Adipose tissue (tissue), 3 donors: ENCODE results near the gene TRIM22. TPM values are rescaled to one million over a fixed set of nuclear protein-coding genes. Genes with fewer than 3 reads are reported as not detected.
"Not testable (repeated sequence)": the region's sequence is repeated elsewhere in the genome, so short reads cannot be mapped to it uniquely, and the experiment has no call there.

Experiments
- H3K27ac ChIP-seq: one replicate; pipeline ENCODE4 v1.5.1; 2013; ENCODE audit warnings: low read depth, low read length
- WGBS, 3 donors: extraction: QIAGEN DNeasy Blood & Tissue Kit; methylation state at CpG; one replicate each; pipeline ENCODE4 v1.1.7; 2013; 5-methylcytosine and 5-hydroxymethylcytosine counted together
- polyA plus RNA-seq, 3 donors: library from polyadenylated mRNA; stranded (reverse); fragments of 200-250 nt; gene quantifications; one replicate each; pipeline ENCODE4 v1.2.3, GENCODE V29; 2013
- donor health status: healthy with polysubstance abuse.
- donor health status: Bipolar disorder and iron deficiency.
- donor health status: healthy.

TRIM22 gene
- polyA plus RNA-seq, 3 donors: 8.3 to 43.7 (median 22.8) TPM

DNA sequence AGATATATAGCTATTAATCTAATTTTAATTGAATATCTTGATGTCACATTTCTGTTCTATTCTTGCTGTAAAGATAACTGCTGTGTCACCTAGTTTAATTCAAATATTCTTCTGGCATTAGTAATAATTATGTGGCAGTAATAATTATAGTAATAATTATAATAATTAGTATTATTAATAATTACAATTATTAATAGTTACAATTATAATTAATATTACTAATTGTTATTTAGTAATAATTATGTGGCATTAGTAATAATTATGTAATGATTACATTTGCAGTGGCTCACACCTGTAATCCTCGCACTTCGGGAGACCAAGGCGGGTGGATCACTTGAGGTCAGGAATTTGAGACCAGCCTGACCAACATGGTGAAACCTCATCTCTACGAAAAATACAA lies 3.2 kb upstream of the TRIM22 start:
- 96 to 98% (median 97%) methylated on average over 4 of the region's 4 CpGs for WGBS, 3 donors
- H3K27ac ChIP-seq: no peak overlapping the region

DNA sequence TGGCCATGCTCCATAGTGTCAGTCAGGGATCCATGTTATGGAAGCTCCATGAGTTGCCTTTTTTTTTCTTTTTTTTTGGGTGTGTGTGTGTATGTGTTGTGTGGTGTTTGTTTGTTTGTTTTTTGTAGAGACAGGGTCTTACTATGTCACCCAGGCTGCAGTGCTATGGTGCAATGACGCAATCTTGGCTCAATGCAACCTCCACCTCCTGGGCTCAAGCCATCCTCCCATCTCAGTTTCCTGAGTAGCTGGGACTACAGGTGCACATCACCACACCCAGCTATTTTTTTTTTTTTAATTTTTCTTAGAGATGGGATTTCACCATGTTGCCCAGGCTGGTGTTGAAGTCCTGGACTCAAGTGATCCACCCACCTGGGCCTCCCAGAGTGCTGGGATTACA lies 1.1 kb upstream of the TRIM22 start:
- H3K27ac ChIP-seq: no peak overlapping the region
- 84 to 100% (median 95%) methylated on average over 1 of the region's 1 CpG for WGBS, 3 donors

DNA sequence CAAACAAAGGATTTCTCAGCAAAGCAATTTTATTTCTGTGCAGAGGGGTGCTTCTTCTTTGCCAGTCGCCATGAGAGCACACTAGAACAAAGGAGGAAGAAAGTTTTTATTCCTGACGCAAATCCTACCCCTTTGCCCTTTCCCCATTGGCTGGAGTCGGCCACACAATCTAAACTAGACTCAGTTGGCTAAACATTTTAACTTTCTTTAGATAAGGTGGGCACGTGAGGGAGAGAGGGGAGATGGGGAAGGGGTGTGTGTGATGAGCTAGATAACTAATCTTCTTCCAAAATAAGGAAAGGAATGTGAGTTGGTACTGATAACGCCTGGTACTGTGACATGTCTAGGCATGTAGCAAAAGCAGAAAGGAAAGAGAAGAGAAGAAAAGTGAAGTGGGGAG lies 626 bp downstream of the TRIM22 start:
- 2 to 49% (median 3%) methylated on average over 5 of the region's 5 CpGs for WGBS, 3 donors
- H3K27ac ChIP-seq: peak overlapping the region; percentile 14

DNA sequence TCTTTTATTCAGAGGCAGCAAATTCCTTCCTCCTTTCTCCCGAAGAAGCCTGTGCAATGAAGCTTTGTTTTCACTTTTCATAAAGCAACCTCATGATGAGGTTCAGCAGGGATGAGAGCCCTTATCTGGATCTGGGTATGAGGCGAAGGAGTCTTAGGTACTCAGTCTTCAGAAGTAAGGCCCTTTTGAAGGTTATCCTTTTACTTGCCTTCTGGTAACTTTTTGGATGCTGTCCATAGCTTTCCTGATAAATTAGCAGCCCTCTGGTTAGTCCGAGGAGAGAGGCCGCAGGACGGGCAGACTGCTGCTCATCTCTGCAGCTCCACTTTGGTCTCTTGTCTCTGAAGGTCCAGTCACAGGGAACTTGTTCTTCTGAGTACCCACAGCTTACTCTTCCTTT lies 1.1 kb downstream of the TRIM22 start:
- H3K27ac ChIP-seq: no peak overlapping the region
- WGBS, 3 donors: 3 to 49% (median 8%) methylated on average over 5 of the region's 5 CpGs

DNA sequence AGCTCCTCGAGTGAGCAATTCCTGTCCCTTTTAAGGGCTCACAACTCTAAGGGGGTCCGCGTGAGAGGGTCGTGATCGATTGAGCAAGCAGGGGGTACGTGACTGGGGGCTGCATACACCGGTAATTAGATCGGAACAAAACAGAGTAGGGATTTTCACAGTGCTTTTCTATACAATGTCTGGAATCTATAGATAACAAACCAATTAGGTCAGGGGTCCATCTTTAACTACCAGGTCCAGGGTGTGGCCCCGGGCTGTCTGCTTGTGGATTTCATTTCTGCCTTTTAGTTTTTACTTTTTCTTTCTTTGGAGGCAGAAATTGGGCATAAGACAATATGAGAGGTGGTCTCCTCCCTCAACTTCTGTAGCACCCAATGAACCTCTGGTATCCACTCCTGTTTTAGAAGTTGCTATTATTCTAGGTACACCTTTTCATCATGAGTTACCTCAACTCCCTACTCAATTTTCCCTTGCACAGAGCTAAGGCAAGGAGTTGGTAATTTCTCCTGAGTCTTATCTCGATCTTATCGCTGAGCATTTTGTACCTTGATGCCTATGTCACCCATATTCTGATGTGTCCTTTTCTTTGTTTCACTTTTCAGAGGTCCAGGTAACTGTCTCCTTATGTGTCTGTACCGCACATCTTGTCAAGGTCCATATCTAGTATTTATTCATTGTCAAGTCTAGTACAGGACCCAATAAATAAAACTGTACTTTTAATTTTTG lies 1.8 kb downstream of the TRIM22 start:
- WGBS, 3 donors: 33 to 82% (median 35%) methylated on average over 12 of the region's 12 CpGs
- H3K27ac ChIP-seq: not testable (repeated sequence)

DNA sequence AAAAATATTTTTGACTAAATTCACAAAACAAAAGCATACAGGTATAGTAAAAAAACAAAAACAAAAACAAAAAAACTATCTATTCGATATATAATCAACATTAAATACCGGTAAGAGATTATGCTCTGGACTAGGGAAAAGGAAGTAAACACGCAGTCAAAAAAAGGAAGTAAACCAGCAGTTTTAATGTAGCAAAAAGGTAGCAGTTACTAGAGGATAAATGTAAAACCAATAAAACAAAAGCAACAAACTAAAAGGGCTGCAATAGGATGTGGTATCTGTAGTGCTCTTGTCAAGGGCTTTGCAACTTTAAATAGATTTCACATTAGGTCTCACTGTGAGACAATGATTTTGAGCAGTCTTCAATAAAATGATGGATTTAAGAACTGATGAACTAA lies 2.4 kb downstream of the TRIM22 start:
- whole genome bisulfite sequencing, 3 donors: 36 to 74% (median 40%) methylated on average over 3 of the region's 3 CpGs
- H3K27ac ChIP-seq: no peak overlapping the region

DNA sequence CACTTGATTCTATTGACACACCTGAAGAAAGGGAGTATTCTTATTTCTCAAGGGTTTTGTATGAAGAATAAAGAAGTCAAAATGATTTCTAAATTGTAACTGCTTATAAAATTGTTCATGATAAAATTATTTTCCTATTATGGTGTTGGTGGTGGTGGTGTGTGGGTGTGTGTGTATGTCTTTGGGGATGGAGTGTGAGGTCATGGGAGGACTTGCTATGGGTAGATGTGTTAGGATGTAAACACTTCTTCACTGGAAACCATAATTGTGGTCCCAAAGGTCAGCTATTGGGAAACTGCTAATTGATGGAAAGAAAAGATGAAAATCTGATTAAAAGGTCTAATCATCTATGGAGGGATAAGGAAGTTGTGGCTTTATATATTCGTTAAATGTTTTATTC lies 5.1 kb downstream of the TRIM22 start:
- no peak overlapping the region for H3K27ac ChIP-seq
- 68 to 88% (median 78%) methylated on average over 1 of the region's 1 CpG for WGBS, 3 donors

DNA sequence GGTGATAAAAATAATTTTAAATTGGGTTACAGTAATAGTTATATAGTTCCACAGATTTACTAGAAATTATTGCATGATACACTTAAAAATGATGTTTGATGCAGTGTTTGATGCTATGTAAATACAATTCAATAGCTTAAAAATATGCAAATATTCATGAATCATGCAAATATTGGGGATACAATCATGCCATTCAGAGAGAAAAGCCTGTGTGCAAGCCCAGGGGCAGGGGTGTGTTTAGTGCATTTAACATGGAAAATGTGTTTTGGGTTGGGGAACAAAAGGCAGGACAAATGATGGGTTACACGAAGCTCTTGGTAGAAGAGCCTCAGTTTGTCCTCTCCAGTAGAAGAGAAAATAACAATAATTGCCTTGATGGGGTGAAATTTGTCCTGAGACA lies 6.0 kb downstream of the TRIM22 start:
- H3K27ac ChIP-seq: no peak overlapping the region
- WGBS, 3 donors: 74 to 88% (median 80%) methylated on average over 1 of the region's 1 CpG

DNA sequence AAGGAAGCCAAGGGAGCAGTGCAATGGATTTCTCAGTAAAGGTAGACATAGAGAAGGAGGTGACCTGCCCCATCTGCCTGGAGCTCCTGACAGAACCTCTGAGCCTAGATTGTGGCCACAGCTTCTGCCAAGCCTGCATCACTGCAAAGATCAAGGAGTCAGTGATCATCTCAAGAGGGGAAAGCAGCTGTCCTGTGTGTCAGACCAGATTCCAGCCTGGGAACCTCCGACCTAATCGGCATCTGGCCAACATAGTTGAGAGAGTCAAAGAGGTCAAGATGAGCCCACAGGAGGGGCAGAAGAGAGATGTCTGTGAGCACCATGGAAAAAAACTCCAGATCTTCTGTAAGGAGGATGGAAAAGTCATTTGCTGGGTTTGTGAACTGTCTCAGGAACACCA lies 6.6 kb downstream of the TRIM22 start:
- 59 to 78% (median 74%) methylated on average over 2 of the region's 2 CpGs for WGBS, 3 donors
- no peak overlapping the region for H3K27ac ChIP-seq

DNA sequence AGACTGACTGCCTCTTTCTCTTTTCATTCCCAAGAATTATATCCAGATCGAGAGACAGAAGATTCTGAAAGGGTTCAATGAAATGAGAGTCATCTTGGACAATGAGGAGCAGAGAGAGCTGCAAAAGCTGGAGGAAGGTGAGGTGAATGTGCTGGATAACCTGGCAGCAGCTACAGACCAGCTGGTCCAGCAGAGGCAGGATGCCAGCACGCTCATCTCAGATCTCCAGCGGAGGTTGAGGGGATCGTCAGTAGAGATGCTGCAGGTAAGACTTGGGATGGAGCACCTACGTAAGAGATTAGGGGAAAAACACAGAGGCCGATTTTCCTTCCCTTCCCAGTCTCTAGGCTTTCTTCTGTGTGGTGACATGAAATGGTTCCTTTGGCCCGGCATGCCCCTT lies 8.7 kb downstream of the TRIM22 start:
- no peak overlapping the region for H3K27ac ChIP-seq
- 88 to 95% (median 92%) methylated on average over 7 of the region's 7 CpGs for WGBS, 3 donors

DNA sequence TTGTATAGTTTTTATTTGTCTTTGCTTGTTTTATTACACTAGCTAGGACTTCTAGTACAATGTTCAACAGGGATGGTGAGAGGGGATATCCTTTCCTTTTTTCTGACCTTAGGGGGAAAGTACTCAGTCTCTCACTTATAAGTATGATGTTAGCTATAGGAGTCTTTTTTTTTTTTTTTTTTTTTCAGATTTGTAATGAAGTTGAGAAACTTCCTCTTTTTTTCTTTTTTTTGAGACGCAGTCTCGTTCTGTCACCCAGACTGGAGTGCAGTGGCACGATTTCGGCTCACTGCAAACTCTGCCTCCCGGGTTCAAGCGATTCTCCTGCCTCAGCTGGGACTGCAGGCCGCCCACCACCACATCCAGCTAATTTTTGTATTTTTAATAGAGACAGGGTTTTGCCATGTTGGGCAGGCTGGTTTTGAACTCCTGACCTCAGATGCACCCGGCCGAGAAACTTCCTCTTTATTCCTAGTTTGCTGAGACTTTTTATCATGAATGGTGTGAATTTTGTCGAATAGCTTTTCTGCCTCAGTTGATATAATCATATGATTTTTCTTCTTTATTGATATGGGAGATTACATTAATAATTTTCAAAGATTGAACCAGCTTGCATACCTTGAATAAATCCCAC lies 10.9 kb downstream of the TRIM22 start:
- no peak overlapping the region for H3K27ac ChIP-seq
- 60 to 89% (median 61%) methylated on average over 10 of the region's 10 CpGs for WGBS, 3 donors

DNA sequence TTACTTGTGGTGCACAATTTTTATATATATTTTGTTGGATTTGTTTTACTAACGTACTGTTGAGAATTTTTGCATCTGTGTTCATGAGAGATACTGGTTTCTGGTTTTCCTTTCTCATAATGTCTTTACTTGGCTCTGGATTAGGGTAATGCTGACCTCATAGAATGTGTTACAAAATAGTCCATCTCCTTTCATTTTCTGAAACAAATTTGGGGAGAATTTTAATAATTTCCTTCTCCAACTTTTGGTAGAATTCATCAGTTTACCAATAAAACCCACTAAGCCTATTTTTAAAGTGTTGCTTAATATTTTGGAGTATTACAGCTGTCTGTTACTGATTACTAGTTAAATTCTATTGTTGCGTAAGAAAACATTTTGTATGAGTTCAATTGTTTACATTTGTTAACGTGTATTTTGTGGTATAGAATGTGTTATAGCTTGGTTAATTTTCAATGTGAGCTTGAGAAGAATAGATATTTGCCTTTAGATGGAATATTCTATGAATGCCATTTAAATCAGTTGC lies 11.5 kb downstream of the TRIM22 start:
- WGBS, 3 donors: 44 to 60% (median 56%) methylated on average over 3 of the region's 3 CpGs
- no peak overlapping the region for H3K27ac ChIP-seq

DNA sequence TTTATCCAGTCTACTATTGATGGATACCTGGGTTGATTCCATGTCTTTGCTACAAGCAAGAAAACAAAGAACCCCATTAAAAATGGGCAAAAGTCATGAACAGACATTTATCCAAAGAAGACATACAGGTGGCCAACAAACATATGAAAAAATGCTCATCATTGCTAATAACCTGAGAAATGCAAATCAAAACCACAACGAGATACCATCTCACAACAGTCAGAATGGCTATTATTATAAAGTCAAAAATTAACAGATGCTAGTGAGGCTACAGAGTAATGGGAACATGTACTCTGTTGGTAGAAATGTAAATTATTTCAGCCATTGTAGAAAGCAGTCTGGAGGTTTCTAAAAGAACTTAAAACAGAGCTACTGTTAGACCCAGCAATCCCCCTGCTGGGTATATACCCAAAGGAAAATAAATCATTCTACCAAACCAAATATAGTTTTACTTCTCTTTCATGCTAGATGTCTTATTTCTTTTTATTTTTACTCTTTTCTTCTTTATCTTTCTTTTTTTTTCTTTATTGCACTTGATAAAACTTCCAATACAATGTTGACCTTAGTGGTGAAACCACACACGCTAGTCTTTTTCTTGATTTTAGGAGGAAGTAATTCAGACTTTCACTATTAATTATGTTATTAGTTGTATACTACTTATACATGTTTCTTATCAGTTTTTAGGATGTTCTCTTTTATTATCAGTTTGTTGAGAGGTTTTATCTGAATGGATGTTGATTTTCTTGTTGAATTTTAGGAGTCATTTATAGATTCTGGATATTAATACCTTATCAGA lies 14.3 kb downstream of the TRIM22 start:
- WGBS, 3 donors: 81 to 89% (median 89%) methylated on average over 2 of the region's 2 CpGs
- no peak overlapping the region for H3K27ac ChIP-seq

DNA sequence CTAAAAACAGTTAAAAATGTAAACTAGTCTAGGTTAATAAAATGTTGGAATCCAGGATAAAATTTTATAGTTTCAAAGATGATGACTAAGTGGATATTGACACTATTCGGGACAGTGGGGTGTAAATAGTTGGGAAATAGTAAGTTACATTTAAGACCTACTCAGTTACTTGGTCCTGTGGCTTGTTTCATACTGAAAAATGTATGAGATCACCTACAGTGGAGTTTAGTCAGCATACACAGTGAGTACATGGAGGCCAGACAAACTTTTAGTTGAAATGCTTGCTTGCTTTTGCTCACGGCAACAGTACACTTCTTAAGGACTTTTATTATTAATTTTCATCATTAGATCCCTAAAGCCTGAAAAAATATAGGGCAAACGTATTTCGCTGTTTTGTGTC lies 16.1 kb downstream of the TRIM22 start:
- 85 to 97% (median 96%) methylated on average over 4 of the region's 4 CpGs for WGBS, 3 donors
- no peak overlapping the region for H3K27ac ChIP-seq

DNA sequence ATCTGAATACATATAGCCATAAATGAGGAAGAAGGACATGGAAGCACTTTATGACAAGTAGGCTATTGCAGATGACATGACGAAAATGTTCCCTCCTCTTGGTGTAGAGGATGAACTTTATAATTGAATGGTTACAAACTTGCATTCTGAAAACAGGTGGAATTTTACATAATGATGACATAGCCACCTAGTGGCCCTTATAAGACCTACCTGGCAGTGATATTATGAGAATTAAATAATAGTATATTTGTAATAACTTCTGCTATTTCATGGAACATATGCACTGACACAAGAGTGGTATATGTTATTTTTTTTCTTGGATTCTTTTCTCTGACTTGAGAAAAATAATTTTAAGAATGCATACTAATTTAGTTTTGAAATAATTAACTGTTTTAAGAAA lies 22.9 kb downstream of the TRIM22 start:
- no peak overlapping the region for H3K27ac ChIP-seq
- 68 to 71% (median 70%) methylated on average over 1 of the region's 1 CpG for WGBS, 3 donors

DNA sequence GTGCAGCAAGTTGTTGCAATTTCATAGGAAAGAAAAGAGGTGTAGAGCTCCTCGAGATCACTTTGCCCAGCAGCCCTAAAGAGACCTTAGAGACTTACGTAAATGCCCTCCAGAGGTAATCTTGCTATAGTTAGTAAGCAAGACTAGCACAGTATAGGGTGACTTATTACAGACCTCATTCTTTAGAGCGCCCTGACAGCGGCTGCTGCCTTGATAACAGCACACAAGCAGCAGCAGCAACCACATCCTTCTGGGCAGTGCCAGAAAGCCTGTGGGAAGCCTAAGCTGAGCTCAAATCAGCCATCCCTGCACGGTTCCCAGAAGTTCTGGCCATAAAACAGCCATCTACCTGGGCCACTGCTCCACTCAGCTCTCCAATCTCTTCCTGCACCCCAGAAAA lies 24.1 kb downstream of the TRIM22 start:
- no peak overlapping the region for H3K27ac ChIP-seq
- WGBS, 3 donors: 63 to 69% (median 66%) methylated on average over 5 of the region's 5 CpGs

DNA sequence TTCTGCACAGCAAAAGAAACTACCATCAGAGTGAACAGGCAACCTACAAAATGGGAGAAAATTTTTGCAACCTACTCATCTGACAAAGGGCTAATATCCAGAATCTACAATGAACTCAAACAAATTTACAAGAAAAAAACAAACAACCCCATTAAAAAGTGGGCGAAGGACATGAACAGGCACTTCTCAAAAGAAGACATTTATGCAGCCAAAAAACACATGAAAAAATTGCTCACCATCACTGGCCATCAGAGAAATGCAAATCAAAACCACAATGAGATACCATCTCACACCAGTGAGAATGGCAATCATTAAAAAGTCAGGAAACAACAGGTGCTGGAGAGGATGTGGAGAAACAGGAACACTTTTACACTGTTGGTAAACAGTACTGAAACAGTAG lies 26.9 kb downstream of the TRIM22 start:
- 43 to 100% (median 95%) methylated on average over 1 of the region's 1 CpG for WGBS, 3 donors
- not testable (repeated sequence) for H3K27ac ChIP-seq

DNA sequence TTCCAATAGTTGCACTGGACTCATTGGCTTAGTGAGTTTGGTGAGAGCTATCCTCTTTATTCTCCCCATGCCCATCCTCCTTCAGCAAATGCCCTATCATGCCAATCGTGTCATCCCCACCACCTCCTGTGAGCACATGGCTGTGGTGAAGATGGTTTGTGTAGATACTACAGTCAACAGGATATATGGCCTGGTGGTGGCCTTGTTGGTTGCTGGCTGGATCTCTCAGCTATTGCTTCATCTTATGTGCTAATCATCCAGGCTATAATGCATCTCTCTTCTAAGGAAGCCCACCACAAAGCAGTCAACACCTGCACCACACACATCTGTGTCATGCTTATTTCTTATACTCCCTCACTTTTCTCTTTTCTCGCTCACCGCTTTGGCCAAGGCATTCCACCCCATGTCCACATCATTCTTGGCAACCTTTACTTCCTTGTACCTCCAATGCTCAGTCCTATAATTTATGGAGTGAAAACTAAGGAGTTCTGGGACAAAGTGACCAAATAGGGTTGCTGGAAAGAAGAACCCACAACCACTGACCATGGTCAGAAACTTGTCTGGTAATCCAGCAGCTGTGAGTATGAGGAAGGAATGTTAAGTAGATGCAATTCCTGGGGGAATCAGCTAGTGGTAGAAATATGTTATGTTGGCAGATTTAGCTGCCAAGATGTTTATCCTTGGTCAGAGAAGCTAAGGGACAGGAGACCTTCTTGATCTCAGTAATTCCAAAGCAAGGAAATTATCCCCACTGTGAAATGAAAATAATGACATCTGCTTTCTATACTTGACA lies 30.3 kb downstream of the TRIM22 start:
- no peak overlapping the region for H3K27ac ChIP-seq
- WGBS, 3 donors: 86 to 97% (median 89%) methylated on average over 3 of the region's 3 CpGs

DNA sequence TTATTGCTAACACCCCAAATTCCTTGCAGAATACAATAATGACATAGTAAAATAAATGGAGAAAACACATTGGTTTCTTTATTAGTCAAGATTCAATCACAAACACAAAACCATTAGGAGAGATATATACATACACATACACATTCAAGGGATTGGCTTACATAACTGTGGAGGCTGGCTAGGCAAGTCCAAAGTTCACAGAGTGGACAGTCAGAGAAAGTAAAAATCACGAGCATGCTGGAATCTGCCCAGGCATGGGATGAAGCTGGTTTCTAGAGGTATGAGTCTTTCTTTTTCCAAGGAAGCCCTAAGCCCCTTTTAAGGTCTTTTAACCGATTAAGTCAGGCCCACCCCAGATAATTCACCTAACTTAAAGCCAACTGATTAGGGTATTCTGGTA lies 33.0 kb downstream of the TRIM22 start:
- WGBS, 3 donors: 46 to 76% (median 76%) methylated on average over 2 of the region's 2 CpGs
- no peak overlapping the region for H3K27ac ChIP-seq
